Stimulated activated naive CD4-positive, alpha-beta T cell treated with Interleukin-2 at 50 U/mL for 16 hours (primary cell): ENCODE data around the gene LMO7.

Experiments
- DNase-seq: peaks from one replicate; lab custom pipeline; 2025; lab: John Stamatoyannopoulos, UW

The LMO7 gene

DNA sequence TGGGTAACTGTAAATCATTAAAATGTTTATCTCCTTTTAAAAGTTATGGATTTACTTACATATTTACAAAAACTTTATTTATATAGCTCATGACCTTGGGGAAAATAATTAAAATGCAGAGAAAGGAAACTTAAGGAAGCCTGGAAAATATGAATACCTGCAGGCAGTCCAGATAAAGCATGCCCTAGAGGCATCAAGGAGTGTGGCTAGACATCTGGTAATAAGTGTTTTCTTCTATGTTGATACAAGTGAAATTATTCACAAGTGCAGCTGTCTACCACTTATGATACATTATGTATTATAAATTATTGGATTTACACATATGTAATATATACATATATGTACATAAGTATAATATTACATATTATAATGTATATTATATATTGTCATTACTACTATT, 207.9 kb downstream of the LMO7 start:
- no peak for DNase-seq

DNA sequence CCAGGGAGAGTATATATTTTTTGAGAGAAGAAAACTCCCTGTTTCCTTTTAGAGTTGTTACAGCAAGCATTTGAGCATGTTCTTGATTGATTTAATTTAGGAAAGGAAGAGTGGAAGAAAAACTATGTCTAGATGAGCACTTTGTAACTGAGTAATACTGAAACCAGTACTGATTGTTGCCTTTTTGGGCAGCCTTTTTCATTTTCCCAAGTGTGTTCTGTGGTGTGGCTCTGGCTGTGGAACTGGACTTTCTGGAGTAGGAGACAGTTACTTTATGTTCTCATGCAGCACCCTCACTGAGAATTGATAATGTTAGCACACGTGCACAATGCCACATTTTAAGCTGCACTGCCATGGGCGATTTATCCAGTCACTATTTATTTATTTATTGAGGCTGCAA, 211.5 kb downstream of the LMO7 start:
- DNase-seq, result no peak

DNA sequence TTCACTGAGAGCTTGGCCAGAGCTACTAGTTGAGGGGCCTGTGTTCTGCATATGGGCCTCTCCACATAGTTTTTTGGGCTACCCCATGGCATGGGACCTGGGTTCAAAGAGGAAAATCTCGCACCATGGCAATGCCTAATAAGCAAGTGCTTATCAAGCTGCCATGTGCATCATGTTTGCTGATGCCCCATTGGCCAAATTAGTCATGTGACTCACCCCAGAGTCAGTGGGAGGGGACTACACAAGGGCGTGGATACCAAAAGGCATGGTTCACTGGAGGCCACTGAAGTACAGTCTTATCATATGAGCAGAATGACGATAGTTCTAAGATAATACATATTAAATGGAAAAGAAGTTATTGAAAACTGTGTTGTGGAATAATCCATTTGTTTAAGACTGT, 214.8 kb downstream of the LMO7 start:
- DNase-seq, result no peak

DNA sequence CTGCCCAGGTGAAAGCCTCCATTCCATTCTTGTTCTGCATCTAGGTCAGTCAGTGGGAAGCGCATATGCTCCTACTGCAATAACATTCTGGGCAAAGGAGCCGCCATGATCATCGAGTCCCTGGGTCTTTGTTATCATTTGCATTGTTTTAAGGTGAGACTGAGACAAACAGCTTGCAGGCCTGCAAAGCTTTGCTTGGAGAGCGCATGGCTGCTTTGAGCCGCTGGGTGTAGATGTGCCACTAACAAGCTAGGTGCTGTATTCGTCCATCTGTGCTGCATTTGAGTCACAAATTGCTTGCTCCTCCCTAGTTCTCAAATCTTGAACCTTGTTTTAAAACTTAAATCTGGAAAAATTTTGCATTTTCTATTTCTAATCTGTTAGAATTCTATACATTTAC, 219.1 kb downstream of the LMO7 start:
- no peak for DNase-seq

DNA sequence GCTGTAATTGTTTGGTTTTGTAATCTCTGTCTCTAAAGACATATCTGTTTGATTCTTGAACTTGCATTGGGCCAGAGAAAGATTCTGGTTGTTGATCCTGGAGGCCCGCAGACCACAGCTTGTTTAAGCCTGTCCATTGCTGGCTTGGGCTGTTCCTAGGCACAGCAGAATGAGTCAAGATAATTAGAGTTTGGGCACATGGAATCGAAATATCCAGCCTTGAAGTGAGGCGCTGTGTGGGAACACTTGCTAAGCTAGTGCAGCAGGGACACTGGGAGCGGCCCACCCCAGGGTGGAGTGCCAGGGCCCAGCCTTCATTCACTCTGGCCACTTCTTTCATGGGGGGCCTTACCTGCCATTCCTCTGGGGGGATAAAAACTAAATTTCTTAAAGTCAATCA, 219.7 kb downstream of the LMO7 start:
- no peak for DNase-seq

DNA sequence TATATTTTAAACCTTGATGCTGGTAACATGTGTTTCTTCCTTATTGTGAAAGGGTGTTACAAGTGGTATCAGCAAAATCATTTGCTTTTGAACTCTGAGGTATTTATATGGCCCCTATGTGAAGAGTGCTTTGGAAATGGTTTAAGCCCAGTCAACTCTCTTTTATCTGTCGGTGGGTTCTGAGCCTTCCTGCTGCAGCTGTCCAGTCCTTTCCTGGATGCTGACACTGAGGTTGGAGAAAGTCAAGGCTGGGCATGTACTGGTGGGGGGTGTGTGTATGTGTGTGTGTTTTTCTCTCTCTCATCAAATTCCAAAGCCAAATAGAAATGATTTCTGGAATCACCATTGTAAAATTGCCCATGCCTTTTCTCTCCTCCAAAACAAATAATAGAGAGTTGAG, 221.2 kb downstream of the LMO7 start:
- no peak for DNase-seq

DNA sequence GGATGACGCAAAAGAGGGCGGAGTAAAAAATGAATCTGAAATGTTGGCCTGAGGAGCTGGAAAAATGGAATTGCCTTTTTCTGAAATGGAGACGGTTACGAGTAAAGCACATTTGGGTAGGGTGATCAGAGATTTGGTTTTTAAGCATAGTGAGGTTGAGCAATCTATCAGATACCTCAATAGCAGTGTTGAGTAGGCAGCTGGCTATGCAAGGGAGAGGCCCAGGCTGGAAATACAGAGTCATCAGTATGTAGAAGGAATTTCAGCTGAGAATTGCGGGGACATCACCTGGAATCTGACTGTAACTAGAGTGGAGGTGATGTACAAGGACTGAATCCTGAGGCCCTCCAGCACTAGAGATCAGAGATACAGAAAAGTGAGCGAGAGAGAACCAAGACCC, 224.8 kb downstream of the LMO7 start:
- DNase-seq, result no peak

DNA sequence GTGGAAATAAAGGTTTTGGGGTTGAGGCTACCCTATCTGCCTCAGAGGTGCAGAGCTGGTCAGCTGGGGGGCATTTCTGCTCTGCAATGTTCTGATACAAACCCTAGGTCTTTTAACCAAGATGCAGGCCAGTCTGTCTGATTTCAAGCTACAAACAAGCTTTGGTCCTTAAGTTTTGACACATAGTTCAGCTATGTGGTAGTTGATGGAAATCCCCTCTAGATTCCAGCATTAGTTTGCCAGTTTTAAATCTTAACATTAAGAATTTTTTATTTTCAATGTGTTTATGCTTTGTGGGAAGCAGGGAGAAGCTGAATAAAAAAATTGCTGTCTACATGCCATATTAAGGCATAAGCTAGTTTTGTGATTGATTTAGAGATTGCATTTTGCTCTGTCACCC, 225.7 kb downstream of the LMO7 start:
- DNase-seq, result no peak

DNA sequence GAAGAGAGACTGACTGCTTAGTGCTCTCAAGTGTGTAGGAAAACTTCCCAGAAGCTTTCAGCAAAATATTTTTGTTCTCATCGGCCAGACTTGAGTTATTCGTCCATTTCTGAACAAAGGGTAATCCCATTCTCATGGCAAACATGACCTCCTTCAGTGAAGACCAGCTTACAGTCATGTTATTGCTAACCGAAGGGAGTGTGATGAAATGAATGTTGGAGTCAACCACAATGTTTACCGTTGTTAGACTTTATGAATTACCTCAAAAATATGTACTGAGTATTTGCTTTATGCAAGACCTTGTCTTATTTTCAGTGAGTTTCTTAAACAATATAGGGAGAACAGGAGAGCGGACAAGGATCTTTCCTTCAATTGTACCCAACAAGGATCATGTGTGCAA, 228.6 kb downstream of the LMO7 start:
- DNase-seq, result no peak

DNA sequence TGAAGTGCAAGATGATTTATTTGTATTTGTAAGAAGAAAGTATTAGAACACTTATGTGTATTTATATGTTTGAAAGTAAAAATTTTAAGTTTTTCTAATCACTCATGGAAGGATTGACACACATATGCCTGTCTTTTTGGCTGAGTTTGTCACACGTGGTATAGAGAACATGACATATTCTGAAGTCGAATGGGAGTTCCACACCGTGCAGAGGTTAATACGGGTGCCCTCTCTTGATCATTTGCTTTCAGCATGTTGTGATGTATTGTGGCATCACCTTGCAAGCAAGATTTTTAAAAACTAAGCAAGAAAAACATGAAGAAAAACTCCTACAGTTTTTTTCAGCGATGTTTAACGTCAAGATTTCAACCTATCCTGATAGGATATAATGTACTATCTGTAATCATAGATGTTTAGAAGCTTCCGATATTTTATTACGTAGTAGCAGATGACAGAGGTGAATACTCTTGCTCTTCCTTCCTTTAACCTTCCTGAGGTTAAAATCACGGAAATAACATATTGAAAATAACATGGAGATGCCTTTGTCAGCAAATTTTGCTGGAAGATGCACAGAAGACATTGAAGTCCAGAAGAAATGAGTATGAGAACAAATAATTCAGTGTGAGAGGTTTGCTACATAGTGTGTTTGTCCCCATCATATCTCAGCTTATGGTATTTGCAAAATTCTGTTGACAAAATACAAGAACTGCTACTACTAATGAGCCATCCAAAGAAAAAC, 231.4 kb downstream of the LMO7 start:
- DNase-seq, result no peak

DNA sequence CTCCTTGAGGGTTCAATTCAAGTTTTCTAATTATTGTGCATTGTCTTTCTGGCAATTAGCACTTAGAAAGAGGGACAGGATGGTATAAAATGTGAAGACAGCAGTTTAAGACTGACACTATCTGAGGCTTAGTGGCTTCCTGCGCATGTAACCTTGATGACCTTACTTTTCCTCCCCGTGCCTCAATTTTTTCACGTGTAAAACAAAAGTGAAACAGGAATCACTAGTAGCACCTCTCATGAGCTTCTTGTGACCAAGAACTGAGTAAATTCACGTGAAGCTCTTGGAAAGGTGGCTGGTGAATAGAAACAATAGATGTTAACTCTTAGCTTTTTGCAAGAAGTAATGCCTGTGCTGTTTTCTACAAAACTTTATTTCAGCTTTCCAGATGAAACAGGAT, 233.9 kb downstream of the LMO7 start:
- no peak for DNase-seq

DNA sequence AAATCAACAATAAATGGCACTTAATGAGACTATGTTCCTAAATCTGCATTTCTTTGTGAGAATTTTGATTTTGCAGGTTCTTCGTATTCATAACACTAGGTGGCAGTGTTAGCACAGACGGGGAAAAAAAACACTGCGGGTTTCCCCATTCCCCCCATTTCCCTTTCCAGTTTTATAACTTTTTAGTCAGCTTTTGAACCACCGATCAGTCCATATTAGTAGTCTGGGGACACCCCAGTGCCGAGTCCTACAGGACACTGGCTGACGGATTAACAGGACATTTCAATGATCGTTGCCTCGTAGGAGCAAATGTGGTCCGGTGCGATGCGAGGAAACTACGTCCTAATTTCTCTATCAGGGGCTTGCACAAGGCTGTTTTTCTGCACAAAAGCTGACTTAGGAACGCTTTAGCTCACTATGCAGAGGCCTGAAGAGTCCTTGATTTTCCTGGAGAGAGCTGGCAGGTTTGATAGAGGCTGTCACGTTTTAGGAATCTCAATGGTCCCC, 234.3 kb downstream of the LMO7 start:
- DNase-seq, result no peak

DNA sequence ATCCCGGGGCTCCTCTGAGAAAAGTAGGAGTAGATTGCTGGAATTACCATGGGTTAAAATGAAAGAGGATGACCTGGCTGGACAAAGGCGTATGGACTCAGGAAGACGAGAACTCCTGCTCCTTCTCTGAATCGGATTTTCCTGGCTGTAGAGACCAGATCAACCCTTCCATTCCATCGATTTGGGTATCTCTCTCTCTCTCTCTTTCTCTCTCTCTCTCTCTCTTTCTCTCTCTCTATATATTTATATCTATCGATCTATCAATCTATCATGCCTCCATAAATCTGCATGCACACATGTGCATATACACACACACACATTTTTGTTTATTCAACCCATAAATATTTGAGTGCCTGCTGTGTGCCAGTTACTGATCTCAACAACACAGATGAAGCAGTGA, 234.9 kb downstream of the LMO7 start:
- no peak for DNase-seq

DNA sequence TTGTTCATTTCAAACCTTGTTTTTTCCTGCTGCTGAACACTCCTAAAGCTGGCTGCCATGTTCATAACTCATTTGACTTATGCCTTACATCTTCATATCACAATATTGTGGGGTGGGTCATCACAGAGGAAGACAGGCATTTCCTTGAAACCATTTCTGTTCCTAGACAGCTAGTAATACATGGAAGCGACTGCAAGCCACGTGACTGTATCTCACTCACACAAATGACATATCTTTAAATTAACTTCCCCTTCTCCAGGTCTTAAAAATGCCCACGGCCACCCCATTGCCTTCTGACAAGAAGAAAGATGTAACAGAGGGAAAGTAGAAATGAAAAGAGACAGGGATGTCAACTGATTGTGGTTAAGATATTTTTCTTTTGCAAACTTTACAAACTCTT, 236.8 kb downstream of the LMO7 start:
- no peak for DNase-seq

DNA sequence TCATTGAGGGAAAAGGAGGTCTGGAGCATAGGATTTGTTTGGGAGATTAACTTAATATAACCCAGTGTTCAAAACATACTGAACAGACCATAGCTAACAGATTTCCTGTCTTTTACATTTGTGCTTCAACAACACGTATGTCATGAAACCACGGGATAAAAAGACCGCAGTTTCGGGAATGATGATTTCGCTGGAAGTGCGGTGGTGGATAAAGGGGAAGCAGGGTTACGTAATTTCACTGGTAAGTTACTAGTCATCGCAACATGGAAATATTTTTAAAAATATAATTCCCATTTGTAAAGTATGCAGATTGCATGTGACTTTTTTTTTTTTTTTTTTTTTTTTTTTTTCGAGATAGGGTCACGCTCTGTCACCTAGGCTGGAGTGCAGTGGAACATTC, 237.4 kb downstream of the LMO7 start:
- no peak for DNase-seq

DNA sequence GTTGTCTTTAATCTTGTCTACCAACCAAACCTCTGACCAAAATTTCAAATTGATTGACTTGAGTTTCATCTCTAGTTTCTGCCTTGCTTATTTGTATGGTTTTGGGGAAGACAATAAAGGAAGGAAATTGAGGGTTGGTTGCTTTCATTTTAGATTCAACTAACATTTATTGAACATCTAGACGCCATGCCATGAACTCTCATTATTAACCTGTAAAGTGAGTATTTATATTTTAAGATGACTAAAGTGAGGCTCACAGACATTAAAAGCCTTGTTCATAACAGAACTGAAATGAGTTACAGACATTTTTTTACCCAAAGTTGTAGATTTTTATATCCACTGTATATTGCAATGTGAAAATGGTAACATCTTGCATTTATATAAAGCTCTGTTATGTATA, 239.3 kb downstream of the LMO7 start:
- no peak for DNase-seq

DNA sequence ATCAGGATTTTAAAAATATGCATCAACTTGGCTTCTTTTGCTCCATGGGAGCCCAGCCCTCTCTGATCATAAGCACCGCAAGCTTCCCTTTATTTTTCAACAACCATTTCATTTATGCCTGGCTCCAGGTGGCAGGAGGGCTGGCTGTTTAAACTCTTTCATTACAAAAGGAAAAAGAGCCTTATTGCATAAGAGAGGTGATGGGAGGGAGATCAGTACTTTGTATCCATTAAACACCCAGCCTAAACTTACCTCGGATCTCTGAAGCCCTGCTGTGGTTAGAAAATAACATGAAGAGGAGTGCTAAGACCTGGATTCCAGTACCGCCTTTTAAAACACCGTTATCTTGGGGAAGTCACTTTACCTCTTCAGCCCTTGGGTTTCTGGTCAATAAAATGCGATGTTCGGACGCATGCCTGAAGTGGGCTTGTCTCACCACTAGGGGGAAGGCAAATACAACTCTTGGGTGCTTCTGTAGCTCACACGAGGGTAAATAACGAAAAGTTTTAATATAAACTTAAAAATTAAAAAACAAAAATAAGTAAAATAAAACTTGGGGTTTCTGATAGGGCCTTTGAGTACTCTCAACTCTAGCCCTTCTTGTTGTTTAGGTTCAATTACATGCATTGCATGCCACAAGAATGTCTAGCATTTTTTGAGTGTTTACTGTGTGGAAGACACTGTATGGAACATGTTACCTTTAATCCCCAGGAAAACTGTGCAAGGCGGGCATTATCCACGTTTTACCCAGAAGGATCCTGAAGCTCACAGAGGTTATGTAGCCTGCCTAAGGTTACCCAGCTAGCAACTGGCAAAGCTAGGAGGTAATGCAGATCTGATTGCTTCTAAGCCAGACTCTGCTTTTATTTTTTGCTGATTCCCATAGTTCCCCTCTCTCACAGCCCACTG, 240.3 kb downstream of the LMO7 start:
- peak; percentile 36 for DNase-seq

DNA sequence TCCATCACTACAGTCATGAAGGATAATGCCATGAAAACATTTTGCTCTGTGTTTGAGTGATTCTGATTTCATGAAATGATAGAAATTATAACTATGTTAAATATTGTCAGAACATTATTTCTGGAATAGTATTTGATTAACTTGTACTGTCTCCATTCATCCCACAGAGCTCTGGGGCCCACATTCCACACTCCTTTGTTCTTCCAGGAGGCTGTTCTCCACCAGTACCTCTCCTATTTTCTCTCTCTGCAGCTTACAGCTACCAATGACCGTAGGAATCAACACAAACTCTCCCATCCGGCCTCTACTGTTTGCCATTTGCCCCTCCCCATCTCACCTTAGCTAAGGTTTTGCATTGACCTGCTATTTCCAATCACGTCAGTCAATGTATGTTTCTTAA, 240.9 kb downstream of the LMO7 start:
- DNase-seq, result no peak

DNA sequence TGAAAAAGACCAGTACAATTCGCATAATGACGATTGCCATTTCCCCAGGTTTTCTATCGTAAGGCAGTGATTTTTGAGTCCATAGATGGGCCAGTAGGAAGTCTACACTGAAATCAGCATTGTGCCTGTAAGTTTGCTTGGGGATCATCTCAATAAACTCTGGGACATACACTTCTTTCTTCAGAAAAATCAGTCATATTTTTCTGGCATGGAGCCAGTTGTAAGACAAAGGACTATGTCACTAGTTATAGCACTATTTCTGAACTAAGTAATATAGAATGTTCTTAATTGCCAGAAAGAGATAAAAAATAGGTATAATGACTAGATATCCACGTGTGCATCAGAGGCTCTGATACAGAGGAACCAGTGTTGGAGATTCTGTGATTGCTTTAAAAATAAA, 243.5 kb downstream of the LMO7 start:
- no peak for DNase-seq

DNA sequence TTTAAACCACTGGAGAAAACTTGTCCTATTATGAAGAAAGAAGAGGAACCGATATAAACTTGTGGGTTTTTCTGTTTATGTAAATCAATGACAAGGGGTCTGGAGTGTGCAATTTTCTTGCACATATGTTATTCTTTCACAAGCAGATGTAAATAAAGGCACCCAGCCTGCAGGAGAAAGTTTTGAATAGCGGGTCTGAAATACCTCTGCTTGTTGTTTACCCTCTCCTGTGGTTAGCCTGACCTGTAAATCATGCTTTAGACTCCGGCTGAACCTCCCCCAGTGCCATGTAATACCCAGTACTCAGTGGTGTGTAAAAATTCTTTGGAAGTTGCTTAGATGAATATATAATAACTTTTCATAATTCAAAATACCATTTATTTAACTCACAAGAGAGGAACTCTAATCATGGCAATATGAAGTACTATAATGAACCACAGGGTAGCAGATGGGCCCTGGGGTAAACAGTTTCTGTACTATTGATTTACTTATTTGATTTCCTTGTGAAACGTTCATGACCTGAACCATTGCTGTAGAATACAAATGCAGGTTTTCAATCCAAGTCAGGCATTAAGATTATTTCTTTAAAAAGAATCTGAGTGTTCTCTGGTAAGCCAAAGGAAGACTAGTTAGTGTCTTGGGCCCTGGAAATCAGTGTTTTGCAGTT, 245.1 kb downstream of the LMO7 start:
- DNase-seq, result no peak

DNA sequence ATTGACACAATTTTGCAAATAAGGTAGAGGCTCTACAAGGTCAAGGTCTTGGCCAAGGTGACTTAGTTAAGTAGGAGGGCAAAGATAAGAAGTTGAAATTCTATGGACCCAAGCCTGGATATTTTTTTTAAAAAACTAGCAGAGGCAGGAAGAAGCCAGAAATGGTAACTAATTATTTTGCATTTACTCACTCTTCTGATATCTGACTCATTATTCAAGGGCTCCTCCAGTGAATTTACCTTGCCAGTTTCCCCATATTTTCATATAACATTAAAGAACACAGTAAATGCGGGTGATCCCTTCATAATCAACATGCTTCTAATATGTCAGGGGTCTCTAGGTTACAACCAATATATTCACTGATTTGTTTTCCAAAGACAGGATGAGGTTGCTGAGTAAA, 246.1 kb downstream of the LMO7 start:
- DNase-seq, result no peak

DNA sequence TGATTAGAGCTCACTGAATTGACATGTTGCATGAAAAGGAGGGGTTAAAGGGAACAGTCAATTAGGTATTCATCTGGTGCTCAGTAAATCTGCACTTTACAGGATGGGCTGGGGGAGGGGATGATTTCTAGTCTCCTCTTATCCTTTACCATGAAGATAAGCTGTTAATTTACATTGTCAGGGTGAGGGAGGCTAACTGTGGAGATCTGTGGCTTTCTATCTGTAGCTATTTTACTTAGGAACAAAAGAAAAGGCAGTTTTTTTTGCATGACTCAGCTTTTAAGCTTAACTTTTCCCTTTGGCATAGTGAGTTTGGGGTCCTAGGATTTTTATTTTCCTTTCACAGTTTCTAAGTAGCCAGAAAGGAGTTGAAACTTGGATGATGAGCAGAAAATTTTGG, 253.3 kb downstream of the LMO7 start:
- DNase-seq, result no peak

DNA sequence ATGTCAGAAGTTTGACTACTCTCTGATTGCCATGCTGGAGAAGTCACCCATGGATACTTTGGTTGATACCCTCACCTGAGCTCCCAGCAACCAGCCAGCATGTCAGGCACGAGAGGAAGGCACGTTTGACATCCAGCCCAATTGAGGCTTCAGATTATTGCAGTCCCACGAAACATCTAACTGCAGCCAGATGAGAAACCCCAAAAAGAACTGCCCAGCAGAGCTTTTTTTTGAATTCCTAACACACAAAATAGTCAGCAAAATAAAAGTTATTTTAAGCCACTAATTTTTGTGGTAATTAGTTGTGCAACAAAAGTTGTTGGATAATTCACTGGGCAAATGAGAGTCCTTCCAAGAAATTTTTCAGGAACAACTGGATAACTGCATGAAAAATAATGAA, 259.0 kb downstream of the LMO7 start:
- no peak for DNase-seq
